Vagina (tissue), 2 donors: ENCODE measurements around the gene PRKAR1B.

Source experiments
- CTCF ChIP-seq, 3 experiments: fragments of 450-650 bp in 2 of 3; fragments of 200-600 bp in 1 of 3; sonication (generic) in 1 of 3; IDR thresholded peaks; one replicate each; pipeline ENCODE4 v1.5.1; 2017 to 2019; ENCODE audit warnings: antibody characterized with exemption in 3 of 3, mild to moderate bottlenecking in 2 of 3, moderate library complexity in 2 of 3
- POLR2A ChIP-seq, 2 donors: fragments of 450-650 bp; IDR thresholded peaks; one replicate each; pipeline ENCODE4 v1.6.1; 2017; ENCODE audit warnings: antibody characterized with exemption in 2 of 2, mild to moderate bottlenecking in 2 of 2, moderate library complexity in 2 of 2
- POLR2AphosphoS5 ChIP-seq, 2 donors: sonication (generic); formaldehyde crosslinking; IDR thresholded peaks; one replicate each; pipeline ENCODE4 v1.9.0; 2017; ENCODE audit warnings: antibody characterized with exemption in 2 of 2, mild to moderate bottlenecking in 2 of 2, low read depth in 1 of 2; ENCODE audit not compliant: insufficient read depth in 1 of 2

DNA sequence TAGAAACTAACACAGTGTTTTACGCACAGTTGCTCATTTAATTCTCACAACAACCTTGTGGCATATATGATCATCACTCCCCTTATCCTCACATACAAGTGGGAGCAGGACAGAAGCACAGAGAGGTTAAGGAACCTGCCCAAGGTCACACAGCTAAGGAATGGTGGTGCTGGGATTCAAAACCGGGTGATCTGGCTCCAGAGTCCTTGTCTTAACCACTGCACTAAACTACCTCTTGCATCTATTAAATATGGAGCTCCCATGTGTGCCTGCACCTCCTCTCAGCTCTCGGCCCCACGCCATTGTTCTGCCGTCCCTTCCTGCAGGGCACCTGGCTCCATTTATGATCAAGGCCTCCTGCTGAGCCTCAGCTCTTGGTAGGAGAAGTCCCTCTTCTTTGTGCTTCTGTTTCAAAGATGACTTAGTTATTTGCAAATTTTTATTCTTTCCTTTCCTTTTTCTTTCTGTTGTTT, 107.7 kb downstream of the PRKAR1B start:
- TF ChIP-seq POLR2A (IDR thresholded peaks at IDR 0.05) (no peak), CTCF (IDR thresholded peaks at IDR 0.05) (no peak), POLR2AphosphoS5 (IDR thresholded peaks at IDR 0.05; ENCODE audit: insufficient read depth in 1 of 2, low read depth in 1 of 2) (no peak)
